ENCODE data around the gene SLC8A2.

The SLC8A2 gene

DNA sequence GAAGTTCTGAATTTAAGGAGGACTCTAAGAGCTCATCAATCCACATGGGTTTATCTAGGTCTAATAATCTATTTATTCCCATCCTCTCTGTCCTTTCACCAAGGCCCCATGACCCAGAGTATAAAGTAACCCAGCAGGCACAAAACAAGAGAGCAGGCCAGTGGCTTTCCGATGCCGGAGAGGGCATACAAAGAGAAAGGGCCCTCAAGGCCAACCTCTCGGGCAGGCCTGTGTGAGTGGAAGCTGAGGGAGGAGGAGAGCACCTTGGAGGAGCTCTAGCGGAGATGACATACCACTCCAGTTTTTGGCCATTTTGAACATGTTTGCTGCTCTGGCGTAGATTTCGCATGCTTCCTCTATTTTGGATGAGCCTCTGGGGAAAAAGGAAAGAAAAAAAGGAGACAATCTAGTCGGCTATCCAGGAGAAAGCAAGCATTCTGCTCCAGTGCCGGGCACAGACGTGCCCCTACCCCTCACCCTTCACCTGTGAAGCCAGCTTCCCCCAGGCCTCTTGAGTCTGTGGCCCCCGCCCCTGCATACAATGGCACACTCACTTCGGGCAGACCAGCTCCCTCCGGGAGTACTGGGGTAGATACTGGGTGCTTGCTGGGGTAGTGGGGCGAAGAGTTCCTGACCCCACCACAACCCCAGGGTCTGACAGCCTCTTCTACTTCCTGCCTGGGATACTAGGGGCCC lies 31.6 kb upstream of the SLC8A2 start:
- no peak for DNase-seq

DNA sequence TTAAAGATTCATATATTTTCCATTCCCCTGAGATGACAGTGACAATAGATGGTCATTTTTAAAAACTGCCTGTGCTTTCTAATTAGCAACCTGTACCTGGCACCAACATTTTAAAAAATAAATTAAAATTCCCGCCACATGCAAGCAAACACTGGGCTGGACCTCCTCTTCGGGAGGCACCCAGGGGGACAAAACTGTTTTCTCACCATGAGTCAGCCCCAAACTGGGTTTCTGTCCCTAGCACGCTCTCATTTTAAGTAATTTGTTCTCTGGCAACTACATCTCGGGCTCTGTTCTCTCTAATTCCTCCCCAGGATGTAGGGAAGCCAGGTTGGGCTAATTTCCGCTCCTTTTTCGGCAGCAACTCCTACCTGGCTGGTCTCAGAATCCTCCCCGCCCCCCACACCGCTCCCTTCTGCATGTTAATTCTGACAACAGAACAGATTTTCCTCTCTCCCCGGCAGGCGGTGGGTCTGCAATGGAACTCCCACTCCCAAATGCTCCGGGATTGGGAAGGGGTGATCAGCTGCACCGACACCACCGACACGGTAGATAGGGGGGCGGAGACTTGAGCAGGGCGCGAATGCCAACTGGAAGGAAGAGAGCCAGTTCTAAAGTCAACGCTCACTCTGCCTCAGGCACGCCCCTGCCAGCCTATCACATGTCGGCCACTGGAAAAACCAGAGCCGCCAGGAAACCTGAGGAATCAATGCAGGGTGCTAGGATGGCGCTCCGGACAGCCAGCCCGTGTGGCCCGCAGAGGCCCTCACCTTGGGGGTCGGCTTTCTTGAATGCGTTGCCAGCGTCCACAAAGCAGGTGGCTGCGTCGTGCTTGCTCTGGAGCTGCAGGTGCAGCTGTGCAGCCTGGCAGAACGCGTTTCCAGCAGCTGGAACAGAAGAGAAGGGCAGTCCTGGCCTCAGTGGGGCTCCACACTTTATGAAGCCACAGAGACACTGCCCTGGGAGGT lies 28.5 kb upstream of the SLC8A2 start:
- DNase-seq = no peak

DNA sequence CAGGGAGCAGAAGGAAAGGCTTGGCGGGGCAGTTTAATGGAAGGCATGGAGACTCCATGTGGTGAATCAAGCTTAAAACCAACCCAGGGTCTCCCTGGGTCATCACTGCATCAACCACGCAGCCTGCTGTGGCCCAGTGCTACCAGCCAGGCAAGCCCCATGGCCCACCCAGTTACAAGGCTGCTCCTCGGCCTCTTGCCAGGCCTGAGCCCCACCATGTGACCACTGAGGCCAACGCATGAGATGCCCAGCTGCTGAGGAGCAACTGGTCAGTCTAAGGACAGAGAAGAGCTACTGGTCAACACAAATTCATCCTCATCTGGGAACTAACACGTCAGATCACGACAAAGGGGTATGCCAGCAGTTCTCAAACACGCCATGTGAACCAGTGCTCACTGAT lies 27.7 kb upstream of the SLC8A2 start:
- DNase-seq = no peak

DNA sequence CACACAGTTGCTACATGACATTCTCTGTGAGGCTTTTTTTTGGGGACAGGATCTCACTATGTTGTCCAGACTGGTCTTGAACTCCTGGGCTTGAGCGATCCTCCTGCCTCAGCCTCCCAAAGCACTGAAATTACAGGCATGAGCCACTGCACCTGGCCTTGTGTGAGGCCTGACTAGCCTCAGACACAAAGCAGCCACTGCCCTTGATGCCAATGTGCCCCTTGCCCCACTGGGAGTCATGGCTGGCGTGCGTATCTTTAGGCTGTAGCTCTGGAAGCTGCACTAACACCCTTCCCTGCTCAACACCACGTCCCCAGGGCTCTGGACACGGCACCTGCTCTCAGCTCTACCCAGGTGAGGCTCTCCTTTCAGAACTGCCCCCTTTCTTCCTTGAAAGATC lies 26.9 kb upstream of the SLC8A2 start:
- DNase-seq = no peak

DNA sequence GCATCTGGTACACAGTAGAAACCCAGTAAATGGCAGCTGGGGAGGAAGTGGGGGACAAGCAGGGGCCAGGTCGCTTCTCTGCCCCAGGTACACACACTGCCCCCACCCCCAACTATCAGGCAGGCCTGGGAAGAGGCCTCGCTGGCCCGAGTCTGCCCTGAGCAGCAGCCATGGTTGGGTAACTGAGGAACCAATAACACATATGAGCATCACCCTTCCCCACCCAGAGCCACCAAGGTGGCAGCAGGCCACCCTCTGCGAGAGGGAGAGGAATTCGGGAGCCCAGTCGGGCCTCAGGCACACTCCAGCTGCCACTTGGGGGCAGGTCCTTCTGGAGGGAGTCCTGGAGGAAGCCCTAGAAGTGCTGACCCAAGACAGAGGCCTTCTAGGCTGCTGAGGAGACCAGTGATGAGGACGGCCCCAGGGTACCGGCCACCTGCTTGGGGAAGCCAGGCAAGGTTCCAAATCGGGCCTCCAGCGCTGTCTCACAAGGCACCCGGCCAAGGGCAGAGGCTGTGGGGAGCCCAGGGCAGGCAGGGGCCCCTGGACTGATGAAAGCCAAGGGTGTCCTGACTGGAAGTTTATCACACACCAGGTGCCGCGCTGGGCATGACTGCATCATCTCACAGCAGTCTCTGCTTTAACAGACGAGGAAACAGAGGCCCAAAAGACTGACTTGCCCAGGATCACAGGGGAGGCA lies 26.3 kb upstream of the SLC8A2 start:
- no peak for DNase-seq

DNA sequence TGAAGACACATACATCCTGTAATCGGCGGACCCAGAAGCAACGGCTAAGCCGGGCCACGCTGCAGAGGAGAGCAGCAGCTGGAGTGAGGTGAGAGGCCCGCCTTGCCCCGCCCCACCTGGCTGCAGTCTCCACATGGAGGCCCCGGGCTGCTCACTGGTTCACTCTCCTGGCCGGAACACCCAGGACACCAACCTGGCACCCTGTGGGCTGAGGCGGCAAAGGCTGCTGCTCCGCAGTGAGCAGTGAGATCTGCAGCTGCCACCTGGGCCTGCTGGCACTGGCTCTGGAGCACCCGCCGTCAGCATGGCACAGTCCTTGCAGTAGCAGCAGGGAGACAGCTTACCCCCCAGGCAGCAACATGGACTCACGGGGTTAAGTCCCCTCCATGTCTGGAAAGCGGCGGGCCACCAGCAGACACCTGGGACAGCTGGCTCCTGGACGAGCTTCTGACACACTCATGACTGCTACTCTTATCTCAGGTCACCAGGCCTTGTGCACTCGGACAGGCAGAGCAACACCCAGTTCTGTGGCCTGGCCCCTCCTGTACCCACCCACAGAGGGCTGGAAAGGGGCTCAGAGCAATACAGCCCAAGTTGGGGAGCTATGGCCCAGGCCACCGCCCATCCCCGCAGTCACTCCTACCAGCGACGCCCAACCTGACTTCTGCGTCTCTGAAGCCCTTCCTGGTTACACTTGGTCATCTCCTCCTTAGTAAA lies 25.5 kb upstream of the SLC8A2 start:
- no peak for DNase-seq

GRCh38 chr19:47495478-47496372 lies 24.0 kb upstream of the SLC8A2 start:
- DNase-seq = no peak

DNA sequence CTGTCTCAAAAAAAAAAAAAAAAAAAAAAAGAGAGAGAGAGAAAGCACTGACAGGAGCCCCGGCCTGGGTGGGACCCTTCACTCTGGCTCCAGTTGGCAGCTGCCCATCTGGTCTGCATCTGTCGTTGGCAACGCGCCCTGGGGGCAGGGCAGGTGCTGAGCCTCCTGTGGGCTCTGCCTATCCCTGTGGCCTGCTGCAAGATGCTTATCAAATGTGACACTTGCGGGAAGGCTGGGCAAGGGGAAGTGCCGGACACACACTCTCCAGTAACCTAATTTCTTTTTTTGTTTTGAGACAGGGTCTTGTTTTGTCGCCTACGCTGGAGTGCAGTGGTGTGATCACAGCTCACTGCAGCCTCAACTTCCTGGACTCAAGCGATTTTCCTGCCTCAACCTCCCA lies 23.0 kb upstream of the SLC8A2 start:
- no peak for DNase-seq

GRCh38 chr19:47494211-47494547 lies 22.5 kb upstream of the SLC8A2 start:
- DNase-seq = no peak

DNA sequence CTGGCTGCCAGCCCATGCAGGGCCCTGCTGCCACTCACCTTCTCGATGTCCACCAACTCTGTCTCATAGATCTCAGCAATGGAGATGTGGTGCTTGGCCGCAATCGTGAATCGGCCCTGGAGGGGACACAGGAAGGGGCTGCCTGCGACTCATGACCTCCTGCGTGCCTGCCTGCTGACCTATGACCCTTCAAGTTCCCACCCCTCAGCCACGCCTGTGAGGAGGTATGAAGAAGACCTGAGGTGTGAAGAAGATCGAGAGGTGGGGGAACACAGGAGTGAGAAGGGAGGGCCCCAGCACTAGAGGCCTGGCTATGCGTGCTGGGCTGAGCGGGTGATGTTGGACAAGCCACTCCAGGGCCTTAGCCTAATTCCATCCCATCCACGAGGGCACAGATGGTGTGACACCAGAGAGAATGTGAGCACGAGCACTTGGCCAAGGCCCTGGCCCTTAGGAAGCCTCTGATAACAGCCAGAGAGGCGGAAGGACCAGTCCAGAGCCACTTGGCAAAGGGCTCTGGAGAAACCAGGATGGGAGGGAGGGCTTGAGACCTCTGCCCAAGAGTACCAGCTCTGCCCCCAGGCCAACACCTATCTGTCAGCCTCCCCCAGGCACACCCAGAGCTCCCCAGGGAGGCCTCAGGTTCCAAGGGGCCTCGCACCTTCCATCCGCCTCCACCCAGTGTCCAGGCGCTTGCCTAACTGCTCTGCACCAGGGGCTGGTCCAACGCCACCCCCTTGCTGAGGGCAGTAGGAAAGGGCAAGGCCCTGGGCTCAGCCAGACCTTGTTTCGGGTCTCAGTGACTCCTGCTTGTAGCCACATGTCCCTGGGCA lies 21.9 kb upstream of the SLC8A2 start:
- no peak for DNase-seq

- DNase-seq = no peak
Measured at GRCh38 chr19:47492571-47493377, 21.1 kb upstream of the SLC8A2 start.

DNA sequence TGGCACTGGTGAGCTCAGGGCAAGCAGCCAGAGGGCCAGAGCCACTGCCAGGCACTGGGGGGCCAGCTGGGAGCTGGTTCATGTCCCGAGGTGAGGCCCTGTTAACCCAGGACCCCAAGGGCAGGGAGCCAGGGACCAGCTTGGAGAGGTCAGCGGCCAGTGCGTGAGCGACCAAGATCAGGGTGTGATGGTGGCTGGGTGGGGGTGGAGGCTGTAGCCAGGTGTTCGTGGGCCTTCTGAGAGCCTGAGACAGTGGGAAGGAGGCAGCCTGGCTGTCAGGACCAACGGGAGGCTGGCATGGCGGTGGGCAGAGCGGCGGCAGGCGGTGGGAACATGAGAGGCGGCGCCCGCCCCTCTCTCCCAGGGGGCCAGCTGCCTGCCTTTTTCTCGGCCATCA lies 20.4 kb upstream of the SLC8A2 start:
- no peak for DNase-seq

DNA sequence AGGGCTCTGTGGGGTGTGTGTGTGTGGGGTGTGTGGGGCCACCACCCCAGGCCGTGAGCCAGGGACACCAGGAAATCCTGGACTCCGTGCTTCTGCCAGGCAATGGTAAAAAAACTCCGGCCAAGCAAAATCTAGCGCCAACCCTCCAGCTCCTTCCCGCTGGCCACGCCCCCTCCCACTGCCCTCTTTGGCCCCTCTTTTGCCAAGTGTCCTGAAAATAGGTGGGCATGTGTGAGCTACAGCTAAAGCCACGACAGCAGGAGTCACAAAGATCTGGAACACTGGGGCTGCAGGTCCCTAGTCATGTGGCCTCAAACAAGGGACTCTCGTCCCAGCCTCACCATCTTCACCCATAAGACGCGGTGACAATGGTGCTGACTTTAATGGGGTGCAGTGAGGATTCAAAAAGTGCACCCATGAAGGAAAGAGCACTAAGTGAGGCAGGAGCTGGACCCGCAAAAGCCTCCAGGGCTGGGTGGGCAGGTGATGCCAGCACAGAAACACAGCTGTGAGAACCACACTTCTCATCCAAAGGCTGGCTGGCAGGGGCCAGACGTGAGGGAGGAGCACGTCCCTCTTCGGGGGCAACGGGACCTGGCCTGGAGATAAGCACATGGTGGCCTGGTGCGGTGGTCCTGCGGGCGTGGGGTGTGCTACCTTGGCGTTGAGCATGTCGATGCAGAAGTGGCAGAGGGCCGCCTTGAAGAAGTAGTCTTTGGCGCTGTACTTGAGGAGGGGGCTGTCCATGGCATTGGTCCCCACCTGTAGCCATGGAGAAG lies 19.9 kb upstream of the SLC8A2 start:
- no peak for DNase-seq

DNA sequence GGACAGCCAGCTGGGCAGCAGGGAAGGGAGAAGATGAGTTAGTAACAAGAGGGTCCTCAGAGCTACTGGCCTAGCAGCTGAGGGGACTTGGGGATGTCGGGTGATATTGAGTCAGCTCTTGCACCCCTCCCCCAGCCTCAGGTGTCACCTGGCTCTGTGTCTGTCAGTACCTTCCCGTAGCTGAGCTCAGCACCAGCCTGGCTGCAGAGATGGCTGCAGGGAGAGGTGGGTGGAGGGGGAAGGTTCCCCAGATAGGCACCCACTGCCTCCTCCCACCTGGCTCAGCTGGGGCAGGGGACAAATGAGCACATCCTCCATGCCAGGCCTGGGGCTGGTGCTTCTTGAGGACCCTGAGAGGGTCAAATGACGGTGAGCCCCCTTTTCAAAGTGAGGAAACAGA lies 19.2 kb upstream of the SLC8A2 start:
- DNase-seq = no peak

DNA sequence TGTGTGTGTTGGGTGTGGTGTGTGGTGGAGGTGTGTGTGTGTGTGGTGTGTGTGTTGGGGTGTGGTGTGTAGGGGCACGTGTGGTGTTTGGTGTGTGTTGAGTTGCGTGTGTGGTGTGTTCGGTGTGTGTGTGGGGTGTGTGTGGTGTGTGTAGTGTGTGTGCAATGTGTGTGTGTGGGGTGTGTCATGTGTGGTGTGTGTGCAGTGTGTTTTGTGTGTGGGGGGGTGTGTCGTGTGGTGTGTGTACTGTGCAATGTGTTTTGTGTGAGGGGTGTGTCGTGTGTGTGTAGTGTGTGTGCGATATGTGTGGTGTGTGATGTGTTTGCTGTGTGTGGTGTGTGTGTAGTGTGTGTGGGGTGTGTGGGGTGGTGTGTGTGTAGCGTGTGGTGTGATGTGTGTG lies 18.3 kb upstream of the SLC8A2 start:
- DNase-seq = no peak

DNA sequence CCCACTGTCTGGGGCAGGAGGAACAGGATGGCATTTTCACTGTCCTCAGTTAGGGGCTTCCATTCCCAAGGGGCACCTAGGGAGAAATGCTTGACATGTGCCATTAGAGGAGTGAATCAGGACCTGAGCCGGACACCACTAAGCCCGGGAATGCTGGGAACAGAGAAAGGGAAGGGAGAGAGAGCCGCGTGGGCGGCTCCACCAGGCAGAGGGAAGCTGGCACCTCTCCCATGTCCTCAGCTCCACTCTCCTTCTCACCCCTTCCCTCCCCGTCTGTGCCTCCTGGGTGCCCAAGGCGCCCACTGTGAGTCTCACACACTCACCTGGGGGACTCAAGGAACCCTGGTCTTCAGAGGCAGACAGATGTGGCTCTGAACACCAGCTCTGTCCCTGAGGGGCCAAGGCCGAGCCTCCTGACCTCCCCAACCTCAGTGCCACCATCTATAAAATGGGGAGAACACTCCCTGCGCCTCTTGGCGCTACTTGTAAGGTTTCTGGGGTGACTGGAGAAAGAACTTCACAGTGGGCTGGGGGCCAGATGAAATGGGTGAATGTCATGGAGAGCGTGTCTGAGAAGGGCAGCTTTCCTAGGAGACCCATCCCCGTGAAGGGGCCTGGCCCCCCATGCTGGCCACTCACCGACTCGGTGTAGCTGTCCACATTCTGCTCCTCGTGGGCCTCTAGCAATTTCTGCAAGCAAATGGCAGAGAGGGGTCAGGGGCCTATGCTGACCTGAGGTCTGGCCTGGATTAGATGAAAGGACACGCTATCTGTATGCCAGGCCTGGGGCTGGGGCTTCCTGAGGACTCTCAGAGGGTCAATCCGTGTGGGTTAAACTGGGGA lies 17.6 kb upstream of the SLC8A2 start:
- DNase-seq = no peak

DNA sequence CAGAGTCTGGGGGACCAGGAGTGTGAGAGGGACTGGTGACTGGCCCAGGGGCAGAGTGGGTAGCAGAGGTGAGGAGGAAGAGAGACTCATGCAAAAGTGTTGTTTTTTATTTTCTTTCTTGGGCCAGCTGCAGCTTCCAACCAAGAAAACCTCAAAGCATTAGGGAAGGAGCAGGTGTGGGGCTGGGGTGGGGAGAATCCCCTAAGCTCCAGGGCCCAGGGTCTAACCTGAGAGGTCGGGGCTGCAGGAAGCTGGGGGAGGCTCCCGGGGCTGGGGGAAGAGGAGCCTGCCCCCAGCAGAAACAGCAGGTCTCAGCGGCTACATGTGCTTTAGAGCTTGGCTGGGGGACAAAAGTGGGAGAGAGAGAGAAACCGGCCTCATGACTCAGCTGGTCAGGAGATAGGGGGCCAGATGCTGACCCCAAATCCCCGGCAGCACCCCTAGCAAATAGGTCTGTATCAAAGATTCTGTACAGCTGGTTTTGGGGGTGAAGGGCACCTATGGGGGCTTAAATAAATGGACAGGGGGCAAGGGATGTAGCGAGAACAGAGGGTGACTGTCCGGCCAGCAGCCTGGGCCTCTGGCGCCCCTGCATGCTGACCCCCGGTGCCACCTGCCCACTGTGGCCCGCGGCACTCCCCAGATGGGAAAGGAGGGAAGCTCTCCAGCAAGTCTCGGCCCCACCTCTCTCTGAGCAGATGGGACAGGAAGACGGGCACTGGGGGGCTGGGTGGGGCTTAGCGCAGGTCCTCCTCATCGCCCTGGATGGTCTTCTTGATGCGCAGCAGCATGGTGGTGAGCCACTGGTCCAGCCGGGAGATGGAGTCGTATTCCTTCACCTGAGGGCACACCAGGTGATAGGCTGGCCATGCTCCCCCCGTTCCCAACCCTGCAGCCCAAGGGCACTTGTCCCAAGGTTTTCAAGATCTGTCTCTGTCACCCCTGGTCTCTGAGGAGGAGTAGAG lies 16.1 kb upstream of the SLC8A2 start:
- no peak for DNase-seq
